T-helper 2 cell treated with Interferon-gamma antibody and Interleukin-4, amounts not matched to agents 5 μg/mL and 100 μg/mL, for 36 hours (primary cell): ENCODE results near the gene PIK3R6.

Experiments used
- DNase-seq: peaks from one replicate; pipeline ENCODE4 v3.0.0; 2021; ENCODE audit warnings: low spot score
- H3K27ac Mint-ChIP-seq: one replicate; pipeline ENCODE4 v1.8.0; 2021; ENCODE audit warnings: mild to moderate bottlenecking, mixed read lengths
- H3K27me3 Mint-ChIP-seq: one replicate; pipeline ENCODE4 v1.8.0; 2021; ENCODE audit warnings: low read depth, mixed read lengths
- H3K36me3 Mint-ChIP-seq: one replicate; pipeline ENCODE4 v1.8.0; 2021; ENCODE audit warnings: low read depth, mixed read lengths
- H3K4me1 Mint-ChIP-seq: one replicate; pipeline ENCODE4 v1.8.0; 2021; ENCODE audit warnings: low read depth, mixed read lengths
- H3K4me3 Mint-ChIP-seq: one replicate; pipeline ENCODE4 v1.8.0; 2022; ENCODE audit warnings: mild to moderate bottlenecking, moderate library complexity, mixed read lengths
- H3K9me3 Mint-ChIP-seq: one replicate; pipeline ENCODE4 v1.8.0; 2021; ENCODE audit warnings: mixed read lengths

The PIK3R6 gene

GRCh38 chr17:8867361-8867981, at the start of gene PIK3R6:
Gene PIK3R6 (minus strand): TSS chr17:8867674. CDS start chr17:8849794, 17,880 bp downstream.
- peaks cover 37% of the 10 kb centered on the region for H3K4me1 Mint-ChIP-seq

DNA sequence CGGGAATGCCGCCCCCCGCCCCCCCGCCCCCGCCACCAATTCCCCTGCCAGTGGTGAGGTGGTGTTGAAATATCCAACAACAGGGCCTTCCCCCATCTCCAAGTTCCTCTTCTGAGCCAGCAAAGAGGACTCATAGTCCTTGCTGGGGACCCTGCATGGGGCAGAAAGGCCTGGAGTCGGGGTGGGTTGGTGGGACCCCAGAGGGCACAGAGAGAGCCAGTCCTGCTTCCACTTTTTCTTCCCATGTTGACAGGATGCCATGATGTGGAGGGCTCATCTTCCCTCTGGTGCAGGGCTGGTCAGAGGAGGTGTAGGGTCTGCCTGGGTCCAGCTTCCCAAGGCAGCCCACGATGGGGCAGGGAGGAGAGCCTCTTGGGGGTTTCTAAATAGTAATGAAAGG, 49.0 kb upstream of the PIK3R6 start:
- Mint-ChIP-seq H3K4me3 (no peak overlapping the region), H3K4me1 (peaks cover 9% of the 10 kb centered on the region), H3K36me3 (peaks cover 45% of the 10 kb centered on the region), H3K27me3 (no peaks in the 10 kb centered on the region), H3K9me3 (peaks cover 17% of the 10 kb centered on the region), H3K27ac (no peak overlapping the region)
- DNase-seq, result no peak

More at GRCh38 chr17:8867361-8867981, at the start of gene PIK3R6:
- no peaks in the 10 kb centered on the region for H3K27me3 Mint-ChIP-seq
- no peaks in the 10 kb centered on the region for H3K9me3 Mint-ChIP-seq
- no peak for DNase-seq
- H3K27ac Mint-ChIP-seq, result peak within 1 kb of the TSS; percentile 85
- H3K36me3 Mint-ChIP-seq, result peaks cover 23% of the 10 kb centered on the region
- peak within 1 kb of the TSS; percentile 96 for H3K4me3 Mint-ChIP-seq

GRCh38 chr17:8914554-8914953, 47.1 kb upstream of the PIK3R6 start:
- Mint-ChIP-seq H3K27ac (no peak overlapping the region), H3K4me1 (peaks cover 7% of the 10 kb centered on the region), H3K27me3 (no peaks in the 10 kb centered on the region), H3K36me3 (peaks cover 53% of the 10 kb centered on the region), H3K4me3 (no peak overlapping the region), H3K9me3 (peaks cover 17% of the 10 kb centered on the region)
- no peak for DNase-seq

DNA sequence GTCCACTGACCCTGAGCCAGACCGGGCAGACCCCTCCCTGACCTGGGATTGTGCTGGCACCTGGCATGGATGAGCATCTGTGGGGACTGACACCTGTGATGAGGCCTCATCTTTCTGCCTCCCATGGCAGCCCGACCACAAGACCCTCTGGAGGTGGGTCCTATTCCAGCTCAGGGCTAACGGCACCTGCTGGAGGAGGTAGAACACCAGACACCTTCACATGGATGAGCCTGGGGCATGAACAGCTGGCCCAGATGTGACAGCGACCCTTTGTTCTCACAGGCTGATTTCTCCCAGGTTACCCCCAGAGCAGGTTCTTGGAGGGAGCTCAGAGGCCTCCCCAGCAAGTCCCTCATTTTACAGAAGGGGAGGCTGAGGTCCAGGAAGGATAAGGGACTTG, 46.4 kb upstream of the PIK3R6 start:
- H3K27ac Mint-ChIP-seq, result no peak overlapping the region
- no peaks in the 10 kb centered on the region for H3K27me3 Mint-ChIP-seq
- H3K4me1 Mint-ChIP-seq, result peaks cover 6% of the 10 kb centered on the region

GRCh38 chr17:8913091-8913490, 45.6 kb upstream of the PIK3R6 start:
- no peak for DNase-seq
- Mint-ChIP-seq H3K4me1 (peaks cover 5% of the 10 kb centered on the region), H3K9me3 (peaks cover 9% of the 10 kb centered on the region), H3K36me3 (peaks cover 53% of the 10 kb centered on the region), H3K27me3 (no peaks in the 10 kb centered on the region), H3K4me3 (no peak overlapping the region), H3K27ac (no peak overlapping the region)

More for the DNA sequence above, 46.4 kb upstream of the PIK3R6 start:
- Mint-ChIP-seq H3K36me3 (peaks cover 49% of the 10 kb centered on the region), H3K4me3 (no peak overlapping the region), H3K9me3 (peaks cover 16% of the 10 kb centered on the region)
- no peak for DNase-seq

- no peak overlapping the region for H3K4me3 Mint-ChIP-seq
- H3K9me3 Mint-ChIP-seq, result peaks cover 4% of the 10 kb centered on the region
These were observed 44.9 kb upstream of the PIK3R6 start for GRCh38 chr17:8912084-8912981.

DNA sequence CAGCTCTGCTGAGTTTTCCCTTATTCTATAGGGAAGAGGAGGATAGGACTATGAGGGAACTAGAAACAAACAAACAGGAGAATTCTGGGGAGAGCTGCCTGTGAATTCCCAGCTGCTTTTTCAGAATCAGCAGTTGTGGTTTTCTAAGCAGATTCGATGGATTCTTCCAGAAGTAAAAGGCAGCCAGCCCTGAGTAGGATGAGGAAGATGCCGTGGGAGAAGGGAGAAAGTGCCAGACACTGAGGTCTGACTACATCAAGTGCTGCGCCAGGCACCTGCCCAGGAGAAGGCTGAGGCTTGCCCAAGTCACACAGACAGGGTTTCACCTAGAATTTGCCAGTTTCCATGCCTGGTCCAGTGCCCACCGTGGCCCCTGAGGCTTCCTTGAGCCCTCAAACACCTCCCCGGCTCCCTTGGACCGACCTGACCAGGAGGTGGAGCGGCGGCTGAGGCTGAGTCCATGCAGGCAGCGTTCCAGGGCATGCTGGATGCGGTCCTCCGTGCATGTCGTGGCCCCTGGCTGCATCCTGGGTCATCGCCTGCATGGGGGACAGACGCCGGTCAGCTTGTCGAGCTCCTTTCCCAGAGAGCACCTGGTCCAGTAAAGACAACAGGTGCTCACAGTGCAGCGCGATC, 43.6 kb upstream of the PIK3R6 start:
- Mint-ChIP-seq H3K36me3 (peaks cover 45% of the 10 kb centered on the region), H3K4me1 (peaks cover 5% of the 10 kb centered on the region), H3K9me3 (no peaks in the 10 kb centered on the region), H3K27me3 (no peaks in the 10 kb centered on the region), H3K4me3 (no peak overlapping the region), H3K27ac (no peak overlapping the region)
- DNase-seq, result no peak

More at GRCh38 chr17:8912084-8912981, 44.9 kb upstream of the PIK3R6 start:
- peaks cover 5% of the 10 kb centered on the region for H3K4me1 Mint-ChIP-seq
- H3K27me3 Mint-ChIP-seq, result no peaks in the 10 kb centered on the region
- H3K36me3 Mint-ChIP-seq, result peaks cover 52% of the 10 kb centered on the region
- DNase-seq, result no peak
- H3K27ac Mint-ChIP-seq, result peak overlapping the region; percentile 20

DNA sequence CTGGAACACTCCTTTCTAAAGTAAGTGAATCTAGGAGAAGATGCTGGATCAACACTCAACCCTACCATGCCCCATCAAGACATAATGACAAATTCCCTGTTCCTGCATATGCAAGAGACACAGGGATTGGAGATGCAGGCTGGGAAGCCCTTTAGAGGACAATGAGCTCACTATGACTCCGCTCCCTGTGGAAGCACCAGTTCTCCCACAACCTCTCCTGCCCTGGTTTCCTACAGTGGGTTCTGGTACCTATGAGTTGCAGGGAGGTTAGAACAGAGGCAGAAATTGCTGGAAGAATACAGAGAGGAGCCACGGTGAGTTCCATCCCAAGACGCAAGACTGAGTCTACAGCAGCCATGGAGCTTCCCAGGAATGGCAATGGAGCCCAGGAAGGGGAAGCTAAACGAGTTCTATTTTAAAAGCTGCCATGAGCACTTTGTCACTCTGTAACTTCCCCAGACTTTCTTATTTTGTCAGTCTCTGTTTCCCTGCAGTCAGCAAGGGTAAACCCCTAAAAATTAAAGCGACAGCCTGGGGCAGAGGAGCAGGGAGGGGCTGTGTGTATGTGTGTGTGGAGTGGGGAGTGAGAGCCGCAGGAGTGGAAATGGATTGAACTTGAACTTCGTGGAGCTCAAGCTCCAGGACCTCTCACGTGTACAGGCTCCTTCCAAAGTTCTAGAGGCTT, 42.3 kb upstream of the PIK3R6 start:
- H3K36me3 Mint-ChIP-seq, result peaks cover 53% of the 10 kb centered on the region

DNA sequence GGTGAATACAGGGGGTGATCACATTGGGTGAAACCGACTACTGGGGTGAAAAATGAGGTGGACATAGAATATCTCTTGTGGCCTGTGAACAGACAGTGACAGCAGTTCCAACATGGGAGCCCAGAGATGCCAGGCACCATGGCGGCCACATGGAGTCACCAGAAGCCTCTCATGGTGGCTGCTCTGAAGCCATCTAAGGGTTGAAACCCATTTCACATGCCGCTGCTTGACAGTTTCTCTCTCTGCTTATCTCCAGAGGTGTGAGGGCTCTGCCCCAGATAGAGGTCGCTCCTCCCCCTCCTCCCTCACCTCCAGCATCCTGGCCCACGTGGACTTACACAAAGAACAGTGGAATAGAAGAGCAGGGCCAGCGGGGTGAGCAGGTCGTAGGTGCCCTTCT, 37.9 kb upstream of the PIK3R6 start:
- Mint-ChIP-seq H3K27me3 (no peaks in the 10 kb centered on the region), H3K36me3 (peaks cover 59% of the 10 kb centered on the region), H3K27ac (no peak overlapping the region), H3K9me3 (no peaks in the 10 kb centered on the region), H3K4me3 (no peak overlapping the region), H3K4me1 (peaks cover 16% of the 10 kb centered on the region)
- DNase-seq, result no peak

More for the DNA sequence above, 42.3 kb upstream of the PIK3R6 start:
- no peak for DNase-seq
- H3K27ac Mint-ChIP-seq, result no peak overlapping the region
- peaks cover 4% of the 10 kb centered on the region for H3K4me1 Mint-ChIP-seq
- H3K27me3 Mint-ChIP-seq, result no peaks in the 10 kb centered on the region
- H3K9me3 Mint-ChIP-seq, result no peaks in the 10 kb centered on the region
- H3K4me3 Mint-ChIP-seq, result no peak overlapping the region

DNA sequence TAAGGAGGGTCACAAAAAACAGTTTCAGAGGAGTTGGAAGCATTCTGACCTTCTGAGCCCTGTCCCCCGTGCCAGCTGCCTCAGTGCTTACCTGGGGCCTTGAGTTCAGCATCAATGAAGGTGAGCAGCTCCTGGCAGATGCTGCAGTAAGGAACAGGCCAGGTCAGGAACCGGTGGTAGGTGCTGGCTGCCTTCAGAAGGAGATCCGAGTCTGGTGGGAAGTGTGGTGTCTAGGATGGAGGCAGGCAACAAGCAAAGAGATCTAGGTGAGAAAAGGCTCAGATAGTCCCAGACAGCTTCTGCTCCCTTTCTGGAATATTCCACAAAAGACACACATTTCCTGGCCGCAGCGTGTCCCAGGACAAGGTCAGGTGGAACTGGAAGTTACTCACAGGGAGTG, 37.2 kb upstream of the PIK3R6 start:
- H3K4me3 Mint-ChIP-seq, result no peak overlapping the region

DNA sequence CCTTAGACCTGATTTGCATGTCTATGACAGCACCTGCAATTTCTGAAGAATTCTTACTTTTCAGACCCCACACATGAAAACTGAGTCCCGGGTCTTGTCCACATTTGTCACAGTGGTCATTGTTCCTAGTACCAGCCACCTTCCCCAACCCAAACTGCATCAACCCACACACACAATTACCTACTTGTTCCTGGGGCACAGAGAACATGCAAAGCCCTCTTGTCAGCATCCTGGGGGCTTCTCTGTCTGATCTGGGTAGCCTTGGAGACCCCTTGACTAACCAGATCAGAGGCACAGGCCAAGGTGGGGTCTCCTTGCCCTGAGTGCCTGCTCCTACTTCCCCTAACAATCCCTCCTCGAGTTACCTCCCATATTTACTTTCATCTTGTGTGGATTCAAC, 36.7 kb upstream of the PIK3R6 start:
- H3K4me1 Mint-ChIP-seq, result peaks cover 24% of the 10 kb centered on the region
- no peak for DNase-seq
- H3K4me3 Mint-ChIP-seq, result no peak overlapping the region
- H3K36me3 Mint-ChIP-seq, result peaks cover 58% of the 10 kb centered on the region
- H3K27ac Mint-ChIP-seq, result no peak overlapping the region
- no peaks in the 10 kb centered on the region for H3K9me3 Mint-ChIP-seq
- no peaks in the 10 kb centered on the region for H3K27me3 Mint-ChIP-seq

More for the DNA sequence above, 37.2 kb upstream of the PIK3R6 start:
- no peak for DNase-seq
- peaks cover 22% of the 10 kb centered on the region for H3K4me1 Mint-ChIP-seq
- H3K27me3 Mint-ChIP-seq, result no peaks in the 10 kb centered on the region
- H3K36me3 Mint-ChIP-seq, result peaks cover 59% of the 10 kb centered on the region
- H3K27ac Mint-ChIP-seq, result no peak overlapping the region
- no peaks in the 10 kb centered on the region for H3K9me3 Mint-ChIP-seq

- H3K36me3 Mint-ChIP-seq, result peaks cover 74% of the 10 kb centered on the region
- H3K27ac Mint-ChIP-seq, result peak overlapping the region; percentile 97
- H3K9me3 Mint-ChIP-seq, result no peaks in the 10 kb centered on the region
- H3K27me3 Mint-ChIP-seq, result no peaks in the 10 kb centered on the region
- H3K4me1 Mint-ChIP-seq, result peaks cover 56% of the 10 kb centered on the region
- no peak for DNase-seq
- H3K4me3 Mint-ChIP-seq, result peak overlapping the region; percentile 72
These were observed 33.4 kb upstream of the PIK3R6 start for GRCh38 chr17:8900626-8901585.

- peak overlapping the region; percentile 97 for H3K27ac Mint-ChIP-seq
- H3K4me3 Mint-ChIP-seq, result peak overlapping the region; percentile 72
- no peaks in the 10 kb centered on the region for H3K27me3 Mint-ChIP-seq
- peaks cover 63% of the 10 kb centered on the region for H3K4me1 Mint-ChIP-seq
- no peak for DNase-seq
- H3K36me3 Mint-ChIP-seq, result peaks cover 74% of the 10 kb centered on the region
- no peaks in the 10 kb centered on the region for H3K9me3 Mint-ChIP-seq
These were observed 32.7 kb upstream of the PIK3R6 start for GRCh38 chr17:8900207-8900606.
